Left lung (tissue), 10 donors: Measurements from ENCODE around the gene FAM98B. TPM values are rescaled to one million over a fixed set of nuclear protein-coding genes. Genes with fewer than 3 reads are reported as not detected.

Source experiments
- ATAC-seq: fragments of 200-7000 bp; cut with Tn5 transposase; one replicate; pipeline ENCODE4 v1.9.1; 2020; ENCODE audit warnings: moderate library complexity
- DNase-seq, 4 donors: peaks; one replicate each; pipeline ENCODE4 v3.0.0-alpha.2; 2013 to 2020
- H3K27ac ChIP-seq, 2 donors: fragments of 200-600 bp; sonication (generic) in 1 of 2; one replicate each; pipeline versions ENCODE4 v1.5.0 to v1.8.0; 2020 to 2021
- H3K27me3 ChIP-seq, 2 donors: fragments of 200-600 bp; sonication (generic) in 1 of 2; one replicate each; pipeline versions ENCODE4 v1.5.0 to v1.8.0; 2020 to 2021
- H3K36me3 ChIP-seq, 2 donors: fragments of 200-600 bp; sonication (generic) in 1 of 2; one replicate each; pipeline versions ENCODE4 v1.5.0 to v1.8.0; 2020 to 2021
- H3K4me1 ChIP-seq, 2 donors: fragments of 200-600 bp; one replicate each; pipeline ENCODE4 v1.8.0; 2021
- H3K4me3 ChIP-seq, 2 donors: fragments of 200-600 bp; sonication (generic) in 1 of 2; one replicate each; pipeline versions ENCODE4 v1.5.0 to v1.8.0; 2020 to 2021; ENCODE audit warnings: mild to moderate bottlenecking in 1 of 2
- H3K9me3 ChIP-seq, 2 donors: fragments of 200-600 bp; sonication (generic) in 1 of 2; one replicate each; pipeline versions ENCODE4 v1.5.0 to v1.8.0; 2020 to 2021
- CTCF ChIP-seq, 2 donors: fragments of 200-600 bp; sonication (generic) in 1 of 2; IDR thresholded peaks; one replicate each; pipeline versions ENCODE4 v1.5.0 to v1.8.0; 2021; ENCODE audit warnings: antibody characterized with exemption in 2 of 2
- intact Hi-C, 2 donors: fragments of 100-400 bp; cut with DNase I; formaldehyde crosslinking; loops; one replicate each; pipeline versions ENCODE4 v1.11.2 to v1.14.2; 2022
- polyA plus RNA-seq, 6 donors: library from polyadenylated mRNA; unstranded; fragments of 120-200 nt; gene quantifications; one replicate each; pipeline ENCODE4 v1.2.1, GENCODE V29; 2013; ENCODE audit not compliant: insufficient read length in 6 of 6
- total RNA-seq, 2 donors: library from RNA; stranded (reverse); fragmentation: NEBNext Ultra II Directional; extraction: Animal tissue kit (Norgen Biotek cat#: 25700); gene quantifications; one replicate each; pipeline ENCODE4 v1.2.1, GENCODE V29; 2021
- donor health status: DM: no; HTN: yes; CAD: no.
- donor health status: DM: no; HTN: no; CAD: no.

FAM98B gene
- total and polyA plus RNA-seq, 8 donors = 16.7 to 65.9 (median 54.3) TPM

- H3K36me3 ChIP-seq = no peaks in the 10 kb centered on the region
- H3K4me3 ChIP-seq = no peak overlapping the region
- TF ChIP-seq CTCF (IDR thresholded peaks at IDR 0.05) = no peak
- no peaks in the 10 kb centered on the region for H3K4me1 ChIP-seq
- intact Hi-C loops = no loop called here
- H3K27me3 ChIP-seq = peaks cover 0 to 7% of the 10 kb centered on the region in 2 donors
- no peak overlapping the region for H3K27ac ChIP-seq
- ATAC-seq (no peak), DNase-seq (no peak)
- H3K9me3 ChIP-seq = no peaks in the 10 kb centered on the region
Measured at GRCh38 chr15:38508647-38509046, 54.7 kb downstream of the FAM98B start.

GRCh38 chr15:38509152-38509551 lies 55.2 kb downstream of the FAM98B start:
- intact Hi-C loops = no loop called here
- H3K27me3 ChIP-seq = peaks cover 0 to 7% of the 10 kb centered on the region in 2 donors
- H3K4me3 ChIP-seq = no peak overlapping the region
- no peak overlapping the region for H3K27ac ChIP-seq
- DNase-seq (no peak), ATAC-seq (no peak)
- TF ChIP-seq CTCF (IDR thresholded peaks at IDR 0.05) = no peak
- H3K36me3 ChIP-seq = no peaks in the 10 kb centered on the region
- H3K9me3 ChIP-seq = no peaks in the 10 kb centered on the region
- H3K4me1 ChIP-seq = no peaks in the 10 kb centered on the region

- TF ChIP-seq CTCF (IDR thresholded peaks at IDR 0.05) = no peak
- ATAC-seq = no peak
- H3K4me1 ChIP-seq = no peaks in the 10 kb centered on the region
- H3K27ac ChIP-seq = no peak overlapping the region
- H3K27me3 ChIP-seq = peaks cover 0 to 7% of the 10 kb centered on the region in 2 donors
- no peak overlapping the region for H3K4me3 ChIP-seq
- no peak for DNase-seq
- H3K9me3 ChIP-seq = no peaks in the 10 kb centered on the region
- H3K36me3 ChIP-seq = no peaks in the 10 kb centered on the region
- intact Hi-C loops = no loop called here
Measured at GRCh38 chr15:38512901-38513300, 59.0 kb downstream of the FAM98B start.

- H3K27ac ChIP-seq = no peak overlapping the region
- H3K9me3 ChIP-seq = no peaks in the 10 kb centered on the region
- H3K4me3 ChIP-seq = no peak overlapping the region
- intact Hi-C loops = no loop called here
- TF ChIP-seq CTCF (IDR thresholded peaks at IDR 0.05) = no peak
- ATAC-seq (no peak), DNase-seq (no peak)
- H3K4me1 ChIP-seq = no peaks in the 10 kb centered on the region
- peaks cover 0 to 7% of the 10 kb centered on the region in 2 donors for H3K27me3 ChIP-seq
- H3K36me3 ChIP-seq = no peaks in the 10 kb centered on the region
Measured at GRCh38 chr15:38514601-38515000, 60.7 kb downstream of the FAM98B start.

- no peaks in the 10 kb centered on the region for H3K36me3 ChIP-seq
- H3K4me3 ChIP-seq = no peak overlapping the region
- intact Hi-C loops = no loop called here
- H3K27me3 ChIP-seq = peaks cover 0 to 7% of the 10 kb centered on the region in 2 donors
- no peak overlapping the region for H3K27ac ChIP-seq
- H3K9me3 ChIP-seq = no peaks in the 10 kb centered on the region
- no peaks in the 10 kb centered on the region for H3K4me1 ChIP-seq
- ATAC-seq (no peak), DNase-seq (no peak)
- no peak for TF ChIP-seq CTCF (IDR thresholded peaks at IDR 0.05)
Measured at GRCh38 chr15:38516626-38517025, 62.7 kb downstream of the FAM98B start.
